SU-DHL-6 (cell line): ENCODE results near the gene TEX22.

Experiments used
- H2AFZ ChIP-seq: fragments of 200-600 bp; sonication (generic); 2 replicates; pipeline ENCODE4 v1.6.1; 2014; ENCODE audit warnings: low read depth, mild to moderate bottlenecking, moderate library complexity, mixed read lengths, antibody characterized with exemption, low read length; ENCODE audit not compliant: severe bottlenecking
- H3F3A ChIP-seq: fragments of 200-600 bp; shearing (Covaris generic); 2 replicates; pipeline ENCODE4 v1.6.0; 2016; ENCODE audit warnings: antibody characterized with exemption, mild to moderate bottlenecking; ENCODE audit not compliant: insufficient read depth
- H3K27ac ChIP-seq: fragments of 200-600 bp; sonication (generic); 2 replicates; pipeline ENCODE4 v1.5.1; 2016; ENCODE audit warnings: low read depth, mild to moderate bottlenecking, low read length, moderate library complexity, mixed read lengths
- H3K27me3 ChIP-seq: fragments of 200-600 bp; sonication (generic), shearing (Covaris generic); 2 replicates; pipeline ENCODE4 v1.6.0; 2014; ENCODE audit warnings: mild to moderate bottlenecking, low read length
- H3K36me3 ChIP-seq: fragments of 200-600 bp; sonication (generic); 2 replicates; pipeline ENCODE4 v1.6.1; 2014; ENCODE audit warnings: mild to moderate bottlenecking, low read length, mixed read lengths
- H3K4me2 ChIP-seq: fragments of 300-600, 200-600 bp; shearing (Covaris generic), sonication (generic); 2 replicates; pipeline ENCODE4 v1.6.0; 2014; ENCODE audit warnings: low read length, low read depth, mild to moderate bottlenecking; ENCODE audit not compliant: poor library complexity, severe bottlenecking
- H3K4me3 ChIP-seq: fragments of 200-600 bp; sonication (generic); 2 replicates; pipeline ENCODE4 v1.5.1; 2014; ENCODE audit warnings: antibody characterized with exemption, low read length, mild to moderate bottlenecking, mixed read lengths; ENCODE audit not compliant: insufficient read depth, poor library complexity, severe bottlenecking
- H3K79me2 ChIP-seq: fragments of 200-600 bp; sonication (generic); 2 replicates; pipeline ENCODE4 v1.6.1; 2014; ENCODE audit warnings: mild to moderate bottlenecking, low read length, moderate library complexity; ENCODE audit not compliant: insufficient read depth
- H3K9ac ChIP-seq: fragments of 200-600 bp; sonication (generic); 2 replicates; pipeline ENCODE4 v1.7.0; 2014; ENCODE audit warnings: mild to moderate bottlenecking, low read length
- H3K9me2 ChIP-seq: fragments of 200-600 bp; sonication (generic); replicated peaks from 2 replicates; pipeline ENCODE4 v1.6.1; 2014; ENCODE audit warnings: low read length; ENCODE audit not compliant: insufficient read depth
- H3K9me3 ChIP-seq: fragments of 200-600 bp; sonication (generic); 2 replicates; pipeline ENCODE4 v1.6.1; 2014; ENCODE audit warnings: low read length, mixed read lengths; ENCODE audit not compliant: insufficient read depth
- H4K20me1 ChIP-seq: fragments of 200-600 bp; sonication (generic); 2 replicates; pipeline ENCODE4 v1.6.1; 2014; ENCODE audit warnings: low read depth, mild to moderate bottlenecking, antibody characterized with exemption, low read length, moderate library complexity, mixed read lengths
- CTCF ChIP-seq: fragments of 200-600 bp; sonication (generic); IDR thresholded peaks from one replicate; pipeline ENCODE4 v1.5.1; 2017; ENCODE audit warnings: antibody characterized with exemption, mild to moderate bottlenecking, low read length, moderate library complexity; ENCODE audit not compliant: insufficient read depth, poor library complexity, severe bottlenecking
- EZH2phosphoT487 ChIP-seq: fragments of 200-600 bp; sonication (generic), shearing (Covaris generic); conservative IDR thresholded peaks from 2 replicates; pipeline ENCODE4 v1.6.1; 2018; ENCODE audit warnings: mild to moderate bottlenecking, antibody characterized with exemption, low read length, moderate library complexity, mixed read lengths

Gene TEX22

GRCh38 chr14:105411985-105412770 lies 13.8 kb downstream of the TEX22 start:
- TF ChIP-seq EZH2phosphoT487 (no peak), CTCF (no peak)
- Histone ChIP-seq H3K79me2 (no peaks in the 10 kb centered on the region), H3K9ac (no peak overlapping the region), H2AFZ (no peak overlapping the region), H3K27me3 (no peaks in the 10 kb centered on the region), H4K20me1 (no peaks in the 10 kb centered on the region), H3K4me3 (no peak overlapping the region), H3K9me2 (no peaks in the 10 kb centered on the region), H3K27ac (no peak overlapping the region), H3F3A (no peaks in the 10 kb centered on the region), H3K36me3 (no peaks in the 10 kb centered on the region), H3K9me3 (no peaks in the 10 kb centered on the region), H3K4me2 (no peak overlapping the region)

GRCh38 chr14:105412771-105413543 lies 14.6 kb downstream of the TEX22 start:
- no peaks in the 10 kb centered on the region for H3K36me3 ChIP-seq
- H3K27ac ChIP-seq: no peak overlapping the region
- no peak for TF ChIP-seq EZH2phosphoT487
- no peak for TF ChIP-seq CTCF
- no peaks in the 10 kb centered on the region for H3K79me2 ChIP-seq
- H3K9me3 ChIP-seq: no peaks in the 10 kb centered on the region
- no peak overlapping the region for H2AFZ ChIP-seq
- H3K27me3 ChIP-seq: no peaks in the 10 kb centered on the region
- no peak overlapping the region for H3K4me2 ChIP-seq
- H3K9ac ChIP-seq: no peak overlapping the region
- no peaks in the 10 kb centered on the region for H3K9me2 ChIP-seq
- H4K20me1 ChIP-seq: no peaks in the 10 kb centered on the region
- no peak overlapping the region for H3K4me3 ChIP-seq
- H3F3A ChIP-seq: no peaks in the 10 kb centered on the region

- no peak overlapping the region for H3K9ac ChIP-seq
- H3K79me2 ChIP-seq: no peaks in the 10 kb centered on the region
- no peak overlapping the region for H2AFZ ChIP-seq
- H3F3A ChIP-seq: no peaks in the 10 kb centered on the region
- H3K4me3 ChIP-seq: no peak overlapping the region
- H4K20me1 ChIP-seq: no peaks in the 10 kb centered on the region
- no peaks in the 10 kb centered on the region for H3K27me3 ChIP-seq
- no peaks in the 10 kb centered on the region for H3K9me3 ChIP-seq
- H3K36me3 ChIP-seq: no peaks in the 10 kb centered on the region
- no peak for TF ChIP-seq CTCF
- no peak overlapping the region for H3K4me2 ChIP-seq
- no peak overlapping the region for H3K27ac ChIP-seq
- no peaks in the 10 kb centered on the region for H3K9me2 ChIP-seq
Observed at GRCh38 chr14:105413544-105413886, 15.2 kb downstream of the TEX22 start.
